HEK293T (cell line): ENCODE data around the gene CMTM1.

Experiments used
- CTCF ChIA-PET: fragments of 350-600 bp; formaldehyde crosslinking; extraction: SDS; loops from one replicate; lab custom pipeline; 2021; ENCODE audit warnings: antibody characterized with exemption, inconsistent platforms; lab: Yijun Ruan, JAX
- POLR2A ChIA-PET: fragments of 350-600 bp; formaldehyde crosslinking; extraction: SDS; loops from one replicate; lab custom pipeline; 2020; ENCODE audit warnings: antibody characterized with exemption, inconsistent platforms; lab: Yijun Ruan, JAX
- DNase-seq: peaks from one replicate; pipeline ENCODE4 v3.0.0; 2012; ENCODE audit warnings: mixed read lengths; ENCODE audit errors: extremely low spot score
- ARNT ChIP-seq: fragments of 450-650 bp; IDR thresholded peaks from 2 replicates; pipeline ENCODE4 v1.6.1; 2017; ENCODE audit warnings: mild to moderate bottlenecking
- BHLHE40 ChIP-seq: fragments of 450-650 bp; IDR thresholded peaks from 2 replicates; pipeline ENCODE4 v1.6.1; 2016; ENCODE audit warnings: mild to moderate bottlenecking, moderate library complexity, borderline replicate concordance
- CTBP1 ChIP-seq: fragments of 450-650 bp; IDR thresholded peaks from 2 replicates; pipeline ENCODE4 v1.6.1; 2016; ENCODE audit warnings: borderline replicate concordance
- ELF4 ChIP-seq: fragments of 450-650 bp; IDR thresholded peaks from 2 replicates; pipeline ENCODE4 v1.6.1; 2017; ENCODE audit warnings: antibody characterized with exemption
- FOXA1 ChIP-seq: fragments of 450-650 bp; IDR thresholded peaks from 2 replicates; pipeline ENCODE4 v1.6.1; 2016; ENCODE audit warnings: mild to moderate bottlenecking
- FOXK2 ChIP-seq: fragments of 450-650 bp; IDR thresholded peaks from 2 replicates; pipeline ENCODE4 v1.6.1; 2016; ENCODE audit warnings: mild to moderate bottlenecking
- FOXM1 ChIP-seq: fragments of 450-650 bp; IDR thresholded peaks from 2 replicates; pipeline ENCODE4 v1.6.1; 2017; ENCODE audit warnings: mild to moderate bottlenecking, borderline replicate concordance
- HDGF ChIP-seq: fragments of 450-650 bp; IDR thresholded peaks from 2 replicates; pipeline ENCODE4 v1.6.1; 2017; ENCODE audit warnings: antibody characterized with exemption, borderline replicate concordance
- L3MBTL2 ChIP-seq: fragments of 450-650 bp; conservative IDR thresholded peaks from 2 replicates; pipeline ENCODE4 v1.6.1; 2016; ENCODE audit warnings: mild to moderate bottlenecking
- LEF1 ChIP-seq: fragments of 450-650 bp; IDR thresholded peaks from 2 replicates; pipeline ENCODE4 v1.6.1; 2017; ENCODE audit warnings: mild to moderate bottlenecking, borderline replicate concordance
- NFRKB ChIP-seq: fragments of 450-650 bp; IDR thresholded peaks from 2 replicates; pipeline ENCODE4 v1.6.1; 2016; ENCODE audit warnings: mild to moderate bottlenecking, moderate library complexity
- PKNOX1 ChIP-seq: fragments of 450-650 bp; IDR thresholded peaks from 2 replicates; pipeline ENCODE4 v1.6.1; 2016
- SP1 ChIP-seq: fragments of 450-650 bp; IDR thresholded peaks from 2 replicates; pipeline ENCODE4 v1.6.1; 2017
- SUZ12 ChIP-seq: fragments of 450-650 bp; IDR thresholded peaks from 2 replicates; pipeline ENCODE4 v1.6.1; 2016; ENCODE audit warnings: mild to moderate bottlenecking
- TARDBP ChIP-seq: fragments of 450-650 bp; IDR thresholded peaks from 2 replicates; pipeline ENCODE4 v1.6.1; 2016
- ZNF384 ChIP-seq: fragments of 450-650 bp; IDR thresholded peaks from 2 replicates; pipeline ENCODE4 v1.6.1; 2016

The CMTM1 gene

GRCh38 chr16:66524601-66525164, 41.6 kb upstream of the CMTM1 start:
- ChIA-PET POLR2A (no interaction called here), CTCF (interaction anchor here (0.6 kb wide), 1 partner anchor 761 kb away, joined by 3 read pairs; no protein-coding TSS in a partner anchor)
- DNase-seq: no peak
- no peak for TF ChIP-seq FOXA1
- TF ChIP-seq HDGF: no peak
- no peak for TF ChIP-seq CTBP1
- no peak for TF ChIP-seq L3MBTL2
- TF ChIP-seq NFRKB: no peak
- no peak for TF ChIP-seq SUZ12
- no peak for TF ChIP-seq SP1
- TF ChIP-seq FOXK2: no peak
- no peak for TF ChIP-seq ARNT
- no peak for TF ChIP-seq ELF4
- no peak for TF ChIP-seq FOXM1
- TF ChIP-seq TARDBP: no peak
- TF ChIP-seq ZNF384: no peak
- no peak for TF ChIP-seq PKNOX1
- no peak for TF ChIP-seq LEF1
- no peak for TF ChIP-seq BHLHE40

GRCh38 chr16:66525396-66526180, 40.7 kb upstream of the CMTM1 start:
- DNase-seq: no peak
- ChIA-PET POLR2A (no interaction called here), CTCF (interaction anchor here (0.6 kb wide), 1 partner anchor 762 kb away, joined by 3 read pairs; no protein-coding TSS in a partner anchor)

GRCh38 chr16:66528294-66528693, 37.9 kb upstream of the CMTM1 start:
- ChIA-PET CTCF (no interaction called here), POLR2A (no interaction called here)
- DNase-seq: no peak
- TF ChIP-seq PKNOX1: no peak
- no peak for TF ChIP-seq FOXA1
- no peak for TF ChIP-seq TARDBP
- TF ChIP-seq FOXM1: no peak
- TF ChIP-seq LEF1: no peak
- no peak for TF ChIP-seq L3MBTL2
- TF ChIP-seq HDGF: no peak

More at GRCh38 chr16:66525396-66526180, 40.7 kb upstream of the CMTM1 start:
- TF ChIP-seq TARDBP (no peak), NFRKB (no peak), SUZ12 (no peak), FOXM1 (no peak), FOXA1 (no peak), LEF1 (no peak), SP1 (no peak), ELF4 (no peak), FOXK2 (no peak), ARNT (no peak), CTBP1 (no peak), L3MBTL2 (no peak), BHLHE40 (no peak), HDGF (no peak), PKNOX1 (no peak), ZNF384 (no peak)

GRCh38 chr16:66529475-66529874, 36.8 kb upstream of the CMTM1 start:
- POLR2A ChIA-PET: interaction anchor here (0.7 to 1.2 kb wide), 2 partner anchors 10 to 23 kb away, joined by 3 to 4 read pairs; partner anchors contain the start of gene CKLF
- CTCF ChIA-PET: no interaction called here
- no peak for DNase-seq
- TF ChIP-seq HDGF (no peak), TARDBP (no peak), FOXM1 (no peak), BHLHE40 (no peak), SP1 (no peak), FOXA1 (no peak), ZNF384 (no peak), NFRKB (no peak), PKNOX1 (no peak), ELF4 (no peak), CTBP1 (no peak), LEF1 (no peak), L3MBTL2 (no peak), FOXK2 (no peak)

GRCh38 chr16:66534376-66534799, 31.9 kb upstream of the CMTM1 start:
- DNase-seq: no peak
- CTCF ChIA-PET: no interaction called here
- POLR2A ChIA-PET: no interaction called here
- TF ChIP-seq ZNF384: no peak
- TF ChIP-seq SUZ12: no peak
- TF ChIP-seq CTBP1: no peak
- TF ChIP-seq FOXA1: no peak
- no peak for TF ChIP-seq SP1
- no peak for TF ChIP-seq PKNOX1
